Neural crest cell (in vitro differentiated cells): ENCODE data around the gene PTPRU. TPM values are rescaled to one million over a fixed set of nuclear protein-coding genes. Genes with fewer than 3 reads are reported as not detected.

Experiments
- DNase-seq: peaks from one replicate; pipeline ENCODE4 v3.0.0; 2021; ENCODE audit warnings: low read depth, mixed read lengths, low spot score
- H3K27ac Mint-ChIP-seq: one replicate; pipeline ENCODE4 v1.8.0; 2021; ENCODE audit warnings: mild to moderate bottlenecking, mixed read lengths; ENCODE audit not compliant: unreplicated experiment
- H3K27me3 Mint-ChIP-seq: 2 replicates; pipeline ENCODE4 v1.8.0; 2021; ENCODE audit warnings: low read depth, mild to moderate bottlenecking, mixed read lengths
- H3K36me3 Mint-ChIP-seq: 2 replicates; pipeline ENCODE4 v1.8.0; 2021; ENCODE audit warnings: low read depth, mild to moderate bottlenecking, mixed read lengths
- H3K4me1 Mint-ChIP-seq: 2 replicates; pipeline ENCODE4 v1.8.0; 2021; ENCODE audit warnings: mixed read lengths
- H3K4me3 Mint-ChIP-seq: one replicate; pipeline ENCODE4 v1.8.0; 2021; ENCODE audit warnings: mild to moderate bottlenecking, mixed read lengths
- H3K9me3 Mint-ChIP-seq: 2 replicates; pipeline ENCODE4 v1.8.0; 2021; ENCODE audit warnings: mixed read lengths
- total RNA-seq: library from RNA; stranded (reverse); gene quantifications from 2 replicates; pipeline ENCODE4 v1.2.1, GENCODE V29; 2021
- TF ChIP-seq, protein P1 (sequence below): fragments of 200-600 bp; sonication (generic); conservative IDR thresholded peaks from 2 replicates; pipeline ENCODE4 v1.5.0; 2021; ENCODE audit warnings: antibody characterized with exemption, mild to moderate bottlenecking

PTPRU gene
- total RNA-seq, 1 donor from 2014 or later: 5.1 TPM

DNA sequence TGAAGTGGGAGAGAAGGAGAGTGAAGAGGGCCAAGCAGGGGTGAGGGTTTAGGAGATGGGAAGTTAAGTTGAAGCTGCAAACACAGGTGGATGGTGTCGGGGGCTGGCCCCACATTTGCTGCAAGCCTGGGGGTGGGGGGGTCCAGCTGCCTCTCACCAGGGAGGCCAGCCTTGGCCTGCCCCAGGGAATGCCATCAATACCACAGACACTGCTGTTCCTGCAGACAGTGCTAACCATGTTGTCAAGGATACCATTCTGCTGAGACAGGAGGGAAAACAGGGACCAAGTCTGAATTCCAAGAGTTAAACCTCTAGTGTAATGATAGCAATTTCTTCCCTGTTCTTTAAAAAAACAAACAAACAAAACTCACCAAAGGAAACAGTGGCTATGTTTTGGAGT is 13.6 kb upstream of the PTPRU start:
- DNase-seq: no peak
- Mint-ChIP-seq H3K27ac (no peak overlapping the region), H3K27me3 (no peaks in the 10 kb centered on the region), H3K4me1 (peaks cover 6% of the 10 kb centered on the region), H3K9me3 (no peaks in the 10 kb centered on the region), H3K4me3 (no peak overlapping the region), H3K36me3 (no peaks in the 10 kb centered on the region)
- TF ChIP-seq, protein P1, sequence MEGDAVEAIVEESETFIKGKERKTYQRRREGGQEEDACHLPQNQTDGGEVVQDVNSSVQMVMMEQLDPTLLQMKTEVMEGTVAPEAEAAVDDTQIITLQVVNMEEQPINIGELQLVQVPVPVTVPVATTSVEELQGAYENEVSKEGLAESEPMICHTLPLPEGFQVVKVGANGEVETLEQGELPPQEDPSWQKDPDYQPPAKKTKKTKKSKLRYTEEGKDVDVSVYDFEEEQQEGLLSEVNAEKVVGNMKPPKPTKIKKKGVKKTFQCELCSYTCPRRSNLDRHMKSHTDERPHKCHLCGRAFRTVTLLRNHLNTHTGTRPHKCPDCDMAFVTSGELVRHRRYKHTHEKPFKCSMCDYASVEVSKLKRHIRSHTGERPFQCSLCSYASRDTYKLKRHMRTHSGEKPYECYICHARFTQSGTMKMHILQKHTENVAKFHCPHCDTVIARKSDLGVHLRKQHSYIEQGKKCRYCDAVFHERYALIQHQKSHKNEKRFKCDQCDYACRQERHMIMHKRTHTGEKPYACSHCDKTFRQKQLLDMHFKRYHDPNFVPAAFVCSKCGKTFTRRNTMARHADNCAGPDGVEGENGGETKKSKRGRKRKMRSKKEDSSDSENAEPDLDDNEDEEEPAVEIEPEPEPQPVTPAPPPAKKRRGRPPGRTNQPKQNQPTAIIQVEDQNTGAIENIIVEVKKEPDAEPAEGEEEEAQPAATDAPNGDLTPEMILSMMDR: no peak

DNA sequence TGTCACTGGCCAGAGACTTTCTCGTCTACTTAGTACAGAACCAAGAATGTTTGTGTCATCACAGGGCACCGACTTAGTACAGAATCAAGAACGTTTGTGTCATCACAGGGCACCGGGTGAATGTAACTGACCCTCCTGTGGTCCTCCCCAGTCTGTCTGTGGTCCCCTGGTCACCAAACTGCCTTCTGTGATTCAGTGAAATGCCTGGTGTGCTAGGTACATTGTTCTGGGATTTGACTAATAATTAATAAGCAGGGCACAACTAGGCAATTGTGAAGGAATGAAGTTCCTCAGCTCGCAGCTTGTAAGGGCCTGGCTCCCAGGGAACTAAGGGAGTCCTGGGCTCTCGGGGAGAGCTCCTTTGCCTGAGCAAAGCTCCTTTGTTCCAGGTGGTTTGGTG is 12.8 kb upstream of the PTPRU start:
- Mint-ChIP-seq H3K4me3 (no peak overlapping the region), H3K27ac (no peak overlapping the region), H3K27me3 (no peaks in the 10 kb centered on the region)

DNA sequence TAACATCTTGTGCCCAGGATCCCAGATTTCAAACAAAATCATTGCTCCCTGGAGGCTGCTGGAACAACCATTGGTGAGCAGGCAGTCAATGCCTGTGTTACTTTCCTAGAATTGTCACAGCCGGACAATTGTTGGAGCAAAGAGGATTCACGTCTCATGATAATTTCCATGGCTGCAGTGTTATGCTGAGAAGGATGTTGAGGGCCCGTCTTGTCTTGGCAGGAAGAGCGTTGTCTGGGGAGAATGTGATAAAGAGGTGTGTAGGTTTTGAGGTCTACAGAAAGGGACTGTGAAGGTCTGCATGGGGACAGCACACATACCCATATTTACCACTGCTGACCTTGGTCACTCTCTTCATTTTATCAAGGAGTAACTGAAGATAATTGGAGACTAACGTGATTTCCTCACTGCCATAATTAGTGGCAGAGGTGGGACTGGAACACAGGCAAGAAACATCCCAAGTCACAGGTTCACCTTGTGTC is 11.9 kb upstream of the PTPRU start:
- Mint-ChIP-seq H3K9me3 (no peaks in the 10 kb centered on the region), H3K4me1 (peaks cover 6% of the 10 kb centered on the region), H3K4me3 (no peak overlapping the region), H3K27ac (no peak overlapping the region), H3K27me3 (no peaks in the 10 kb centered on the region), H3K36me3 (no peaks in the 10 kb centered on the region)
- TF ChIP-seq, protein P1: no peak
- DNase-seq: no peak

More for the DNA sequence above, 12.8 kb upstream of the PTPRU start:
- TF ChIP-seq, protein P1: no peak
- DNase-seq: no peak
- Mint-ChIP-seq H3K9me3 (no peaks in the 10 kb centered on the region), H3K36me3 (no peaks in the 10 kb centered on the region), H3K4me1 (peaks cover 6% of the 10 kb centered on the region)

DNA sequence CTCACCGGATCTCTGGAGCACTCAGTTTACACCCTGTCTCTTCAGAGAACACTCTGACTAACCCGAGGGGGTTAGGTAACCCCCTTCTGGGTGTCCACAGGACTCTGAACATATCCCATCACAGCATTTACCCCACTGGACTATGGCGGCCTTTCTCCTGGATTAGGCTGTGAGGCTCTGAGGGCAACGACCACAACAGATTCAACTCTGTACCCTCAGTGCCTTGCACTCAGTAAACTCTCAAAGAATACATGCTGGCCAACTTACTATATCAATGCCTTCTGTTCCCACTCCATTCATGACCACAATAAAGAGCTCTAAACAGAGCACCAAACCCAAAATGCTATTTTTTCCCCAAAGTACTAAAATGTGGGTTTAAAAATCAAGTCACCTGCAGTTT is 11.0 kb upstream of the PTPRU start:
- no peak overlapping the region for H3K27ac Mint-ChIP-seq
- no peak overlapping the region for H3K4me3 Mint-ChIP-seq
- peaks cover 15% of the 10 kb centered on the region for H3K4me1 Mint-ChIP-seq
- H3K36me3 Mint-ChIP-seq: no peaks in the 10 kb centered on the region
- no peaks in the 10 kb centered on the region for H3K9me3 Mint-ChIP-seq
- TF ChIP-seq, protein P1: no peak
- DNase-seq: no peak
- H3K27me3 Mint-ChIP-seq: no peaks in the 10 kb centered on the region

DNA sequence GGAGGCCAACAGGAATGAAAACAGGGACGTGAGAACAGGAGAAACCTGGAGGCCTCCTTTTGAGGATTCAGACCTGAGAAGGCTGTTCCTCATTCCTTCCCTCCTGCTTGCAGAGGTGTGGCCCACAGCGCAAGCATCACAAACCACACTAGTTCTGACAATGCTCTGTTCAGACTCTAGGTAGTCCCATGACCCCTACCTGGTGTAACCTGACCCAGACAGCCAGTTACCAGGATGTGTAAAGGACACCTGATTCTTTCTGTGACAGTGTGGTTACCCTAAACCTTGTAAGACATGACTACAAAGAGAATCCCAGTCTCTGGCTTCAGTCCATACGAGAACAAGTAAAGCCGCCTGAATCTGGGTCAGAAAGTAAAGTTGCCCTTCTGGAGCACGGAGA is 8.8 kb upstream of the PTPRU start:
- no peak overlapping the region for H3K4me3 Mint-ChIP-seq
- H3K36me3 Mint-ChIP-seq: no peaks in the 10 kb centered on the region
- H3K4me1 Mint-ChIP-seq: peaks cover 27% of the 10 kb centered on the region
- peaks cover 14% of the 10 kb centered on the region for H3K27me3 Mint-ChIP-seq
- H3K9me3 Mint-ChIP-seq: no peaks in the 10 kb centered on the region
- TF ChIP-seq, protein P1: no peak
- no peak overlapping the region for H3K27ac Mint-ChIP-seq
- no peak for DNase-seq

DNA sequence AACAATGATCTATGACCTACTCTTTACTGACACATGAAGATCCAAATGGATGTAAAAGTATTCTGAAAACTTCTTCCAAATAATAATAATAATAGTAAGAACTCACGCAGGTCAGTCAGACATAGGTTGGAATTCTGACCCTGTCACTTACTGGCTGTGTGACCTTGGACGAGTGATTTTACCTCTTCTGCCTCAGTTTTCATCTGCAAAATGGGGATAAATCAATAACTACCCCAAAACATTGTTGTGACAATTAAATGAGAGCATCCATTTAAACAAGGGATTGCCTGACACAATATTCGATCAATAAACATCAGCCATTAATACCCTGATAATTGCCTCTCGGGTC is 6.1 kb upstream of the PTPRU start:
- Mint-ChIP-seq H3K4me1 (peaks cover 21% of the 10 kb centered on the region), H3K36me3 (no peaks in the 10 kb centered on the region), H3K4me3 (peak overlapping the region; percentile 92), H3K27ac (peak overlapping the region; percentile 79), H3K9me3 (no peaks in the 10 kb centered on the region), H3K27me3 (peaks cover 37% of the 10 kb centered on the region)
- no peak for DNase-seq
- TF ChIP-seq, protein P1: no peak
